GM11168 (cell line): Measurements from ENCODE around the gene TCTA.

Source experiments
- in situ Hi-C: fragments of 300-500 bp; cut with MboI; formaldehyde crosslinking; loops from one replicate; pipeline ENCODE4 v1.12.0; 2022; ENCODE audit warnings: low sequenced_read_pairs; ENCODE audit not compliant: unreplicated experiment

TCTA gene

DNA sequence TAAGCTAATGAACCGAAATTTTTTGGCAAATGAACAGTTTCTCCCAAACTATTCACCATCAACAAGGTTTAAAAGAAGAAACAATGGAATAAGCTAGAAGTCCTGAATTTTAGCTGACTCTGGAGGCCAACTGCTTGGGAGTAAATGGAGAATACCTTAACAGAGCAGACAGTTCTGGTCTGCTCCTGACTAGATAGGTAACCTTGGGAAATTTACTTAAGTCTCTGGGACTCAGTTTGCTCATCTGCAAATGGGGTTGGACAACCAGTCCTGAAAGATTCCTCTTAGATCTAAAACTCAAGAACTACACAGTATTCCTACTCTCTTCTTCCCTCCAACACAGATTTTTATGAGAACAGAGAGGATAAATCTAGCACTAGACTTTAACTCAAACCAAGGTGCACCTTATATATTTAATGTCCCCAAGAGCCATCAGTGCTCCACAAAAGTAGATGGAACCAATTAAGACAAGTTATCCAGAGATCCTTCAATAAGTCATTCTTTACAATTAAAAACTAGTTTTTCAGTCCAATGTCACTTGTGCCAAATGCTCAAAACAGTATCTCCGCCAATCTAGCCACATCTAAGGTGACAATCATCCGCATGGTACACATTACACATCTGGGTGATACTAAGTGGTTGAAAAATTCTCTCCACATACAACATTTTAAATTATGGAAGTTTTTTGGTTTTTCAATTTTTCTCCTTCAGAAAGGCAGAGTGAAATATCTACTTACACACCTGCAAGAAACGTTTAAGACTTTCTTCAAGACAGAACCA, 2.0 kb upstream of the TCTA start:
- in situ Hi-C loops, result no loop called here

DNA sequence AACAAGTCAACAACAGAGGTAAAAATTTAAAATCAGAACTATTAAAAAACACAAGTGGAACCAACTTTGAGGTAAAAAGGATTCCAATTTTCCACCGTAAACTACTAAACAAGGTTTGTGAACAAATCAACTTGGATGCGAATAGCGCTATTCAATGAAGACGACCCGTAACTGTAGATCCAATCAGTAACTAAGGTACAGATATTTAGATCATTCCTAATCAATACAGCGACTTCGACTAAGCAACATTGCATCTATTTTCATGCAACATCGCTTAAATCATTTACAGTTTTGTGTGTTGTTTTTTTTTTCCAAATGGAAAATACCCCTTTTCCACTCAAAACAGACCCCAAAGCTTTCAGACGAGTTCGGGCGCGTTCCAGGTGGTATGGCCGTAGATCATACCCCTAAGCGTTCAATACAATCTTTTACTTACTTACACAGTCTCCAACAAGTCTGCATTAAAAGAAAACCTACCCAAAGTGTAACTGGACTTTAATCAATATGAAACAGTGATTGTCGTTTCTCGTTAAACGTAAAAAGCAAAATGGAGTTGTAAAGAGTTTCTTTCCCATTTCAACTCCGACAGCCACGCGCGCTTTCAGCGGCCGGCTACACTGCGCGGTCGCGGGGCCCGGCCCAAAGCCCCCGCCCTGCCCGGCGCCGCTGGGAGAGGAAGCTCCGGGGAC, 1.2 kb upstream of the TCTA start:
- in situ Hi-C loops, result no loop called here

DNA sequence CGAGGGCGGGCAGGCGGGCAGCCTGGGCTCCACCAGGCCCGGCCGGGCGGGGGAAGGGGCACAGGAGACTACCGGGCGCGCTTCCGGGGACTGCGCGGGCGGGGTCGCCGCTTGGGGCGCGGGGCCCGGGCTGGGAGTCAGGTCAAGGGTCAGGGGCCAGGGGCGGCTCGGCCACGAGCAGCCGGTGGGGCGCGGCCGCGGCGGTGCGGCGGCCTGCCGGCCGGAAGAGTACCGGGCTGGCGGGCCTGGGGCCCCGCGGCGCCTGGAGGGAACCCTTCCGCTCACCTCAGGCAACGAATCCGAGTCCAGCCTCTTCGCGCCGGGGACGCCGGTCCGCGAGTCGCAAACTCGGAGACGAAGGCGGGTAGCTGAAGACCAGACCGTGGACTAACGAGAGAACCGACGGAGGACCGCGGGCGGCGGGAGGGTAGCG, 672 bp upstream of the TCTA start:
- in situ Hi-C loops, result no loop called here

DNA sequence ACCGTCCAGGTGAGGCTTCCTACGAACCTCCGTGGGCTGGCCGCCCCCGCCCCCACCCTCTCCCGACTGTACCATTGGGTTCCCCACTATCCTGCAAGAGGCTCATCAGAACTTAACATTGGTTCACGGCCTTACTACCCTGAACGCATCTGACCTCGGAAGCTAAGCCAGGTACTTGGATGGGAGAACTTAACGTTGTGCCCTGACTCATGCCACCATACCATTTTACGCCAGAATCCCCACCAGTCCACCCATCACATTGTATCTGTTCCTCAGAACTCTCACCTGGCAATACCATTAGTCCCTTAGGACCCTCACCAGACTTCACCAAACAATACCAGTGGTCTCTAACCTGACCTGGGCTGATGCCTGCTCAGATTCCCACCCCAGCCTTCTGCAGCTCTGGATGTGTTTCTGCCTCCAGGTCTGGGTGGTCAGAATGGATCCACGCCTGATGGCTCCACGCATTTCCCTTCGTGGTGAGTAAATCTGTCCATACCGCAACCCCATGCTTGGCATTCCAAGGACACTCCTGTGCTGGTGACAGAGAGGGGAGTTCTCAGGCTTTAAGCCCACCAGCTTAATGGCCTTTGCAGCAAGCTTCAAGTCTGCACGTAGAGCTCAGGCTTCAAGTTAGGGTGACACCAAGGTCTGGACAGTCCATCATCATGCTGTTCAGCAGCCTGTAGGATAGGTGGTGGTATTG, 562 bp downstream of the TCTA start:
- in situ Hi-C loops, result no loop called here

DNA sequence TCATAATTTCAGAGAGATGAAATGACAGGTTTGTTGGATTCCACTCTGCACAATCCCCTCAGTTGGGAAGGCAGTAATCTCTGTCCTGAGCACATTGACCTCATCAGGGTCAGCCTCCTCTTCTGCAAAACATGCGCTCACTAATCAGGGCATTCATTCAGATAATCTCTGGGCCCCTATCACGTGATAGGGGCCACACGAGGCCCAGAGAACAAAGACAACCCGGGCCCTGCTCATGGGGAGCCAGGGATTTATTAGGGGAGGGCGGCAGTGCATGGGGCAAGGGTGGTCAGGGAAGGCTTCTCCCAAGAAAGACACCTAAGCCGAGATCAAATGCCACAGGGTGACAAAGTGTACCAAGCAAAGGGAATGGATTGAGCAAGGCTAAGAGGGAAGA, 1.1 kb downstream of the TCTA start:
- in situ Hi-C loops, result no loop called here

DNA sequence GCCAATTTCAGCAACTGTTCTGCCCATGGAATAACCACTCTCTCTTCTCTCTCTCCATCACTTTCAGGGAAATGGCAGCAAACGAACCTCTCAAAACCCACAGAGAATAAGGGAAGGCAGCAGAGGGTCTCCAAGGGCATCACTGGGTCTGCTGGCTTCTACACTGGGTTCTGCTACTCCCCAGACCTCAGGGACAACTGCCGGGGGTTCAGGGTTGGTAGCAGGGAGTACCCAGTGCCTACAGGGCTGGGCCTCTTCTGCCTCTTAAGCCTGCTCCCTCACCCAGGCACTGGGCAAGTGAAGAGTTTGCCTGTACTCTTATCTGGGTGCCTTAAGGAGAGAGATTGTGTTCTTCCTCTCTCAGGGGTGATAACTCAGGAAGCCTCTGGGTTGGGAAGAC, 2.5 kb downstream of the TCTA start:
- in situ Hi-C loops, result no loop called here

DNA sequence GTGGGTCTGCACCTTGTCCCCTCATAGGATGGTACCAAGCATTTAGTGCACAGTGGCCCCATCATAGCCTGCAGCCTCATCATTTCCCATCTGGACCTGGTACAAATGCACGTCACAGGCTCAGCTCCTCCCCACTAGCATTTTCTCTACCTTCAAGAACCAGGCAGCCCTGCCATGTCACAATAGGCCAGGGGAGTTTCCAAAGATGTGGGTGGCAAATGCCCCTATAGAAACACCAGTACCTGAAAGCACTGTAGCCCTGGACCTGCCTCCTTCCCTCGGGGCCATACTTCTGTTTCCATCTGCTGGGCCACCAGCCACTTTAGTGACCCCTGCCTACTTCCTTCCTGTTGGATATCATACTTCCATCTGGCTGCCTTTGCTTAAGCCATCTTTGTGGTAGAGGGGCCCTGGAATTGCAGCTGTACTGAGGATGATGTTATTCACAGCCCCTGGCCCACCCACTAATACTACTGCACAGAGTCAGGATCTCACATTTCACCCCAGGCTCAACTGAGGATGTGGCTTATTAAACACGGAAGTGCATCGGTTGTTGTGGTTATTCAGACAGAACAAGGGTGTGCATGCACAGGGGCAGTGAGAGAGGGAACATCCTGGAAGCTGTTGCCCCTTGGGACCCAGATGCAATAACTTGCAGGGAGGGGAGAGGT, 3.8 kb downstream of the TCTA start:
- in situ Hi-C loops, result no loop called here

DNA sequence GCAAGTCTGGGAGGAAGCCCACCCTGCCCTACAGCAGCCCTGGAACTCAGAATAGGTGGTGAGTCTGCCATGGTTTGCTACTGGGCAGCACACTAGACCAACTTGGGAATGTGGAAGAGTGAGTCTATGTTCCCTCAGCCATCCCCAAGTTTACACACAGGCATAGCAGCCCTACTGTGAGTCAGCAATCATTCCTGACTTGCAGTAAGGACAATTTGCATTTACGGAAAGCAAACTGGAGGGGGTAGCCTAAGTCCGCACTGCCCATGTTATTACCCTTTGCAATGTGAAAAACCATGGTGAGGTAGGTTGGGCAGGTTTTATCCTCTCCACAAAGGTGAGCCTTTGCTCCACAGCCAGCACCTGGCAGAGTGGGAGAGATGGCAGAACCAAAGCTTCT, 4.6 kb downstream of the TCTA start:
- in situ Hi-C loops, result no loop called here

DNA sequence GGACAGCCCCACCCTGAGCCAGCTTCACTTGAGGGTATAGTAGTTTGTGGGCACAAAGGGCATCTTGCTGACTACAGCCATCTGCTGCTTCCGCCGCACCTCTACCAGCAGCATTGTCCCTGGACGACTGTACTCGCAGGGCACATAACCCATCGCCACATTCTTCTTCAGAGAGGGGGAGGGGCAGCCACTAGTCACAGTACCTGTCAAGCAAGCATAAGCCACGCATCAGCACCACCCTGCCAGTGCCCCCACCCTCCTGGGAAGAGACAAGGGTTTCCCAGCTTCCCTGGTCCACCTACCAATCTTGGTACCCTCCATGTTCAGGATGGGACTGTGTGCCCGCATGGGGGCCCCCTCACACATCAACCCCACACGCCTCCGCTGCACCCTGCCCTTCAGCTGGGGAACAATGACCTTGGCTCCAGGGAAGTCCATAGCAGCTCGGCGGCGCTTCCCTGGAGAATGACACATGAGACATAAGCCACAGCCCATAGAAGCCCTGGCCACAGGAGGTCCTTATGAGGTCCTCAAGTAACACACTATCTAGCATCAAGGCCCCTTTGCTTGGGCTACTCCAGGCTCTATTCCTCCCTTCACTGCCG, 5.4 kb downstream of the TCTA start:
- in situ Hi-C loops, result no loop called here

DNA sequence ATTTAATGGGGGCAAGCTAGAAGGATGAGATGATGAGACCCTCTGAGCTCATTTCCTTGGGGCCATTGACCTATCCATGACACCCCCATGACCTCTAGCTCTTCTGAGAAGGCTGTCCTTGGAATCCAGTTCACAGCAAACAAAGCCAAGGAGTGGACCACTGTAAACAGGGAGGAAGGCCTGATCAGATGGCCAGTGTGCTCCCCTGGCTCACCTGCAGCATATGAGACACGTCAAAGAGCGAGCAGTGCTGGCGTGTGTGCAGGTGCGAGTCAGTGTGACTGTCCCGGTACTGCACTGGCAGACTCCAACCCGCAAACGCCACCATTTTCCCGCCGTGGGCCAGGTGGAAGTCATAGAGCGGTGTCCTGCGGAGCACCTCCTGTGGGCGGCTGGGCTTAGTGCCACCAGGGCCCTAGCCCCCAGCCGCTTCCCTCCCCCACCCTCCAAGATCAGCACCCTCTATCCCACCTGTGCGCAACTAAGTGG, 9.7 kb downstream of the TCTA start:
- in situ Hi-C loops, result no loop called here

DNA sequence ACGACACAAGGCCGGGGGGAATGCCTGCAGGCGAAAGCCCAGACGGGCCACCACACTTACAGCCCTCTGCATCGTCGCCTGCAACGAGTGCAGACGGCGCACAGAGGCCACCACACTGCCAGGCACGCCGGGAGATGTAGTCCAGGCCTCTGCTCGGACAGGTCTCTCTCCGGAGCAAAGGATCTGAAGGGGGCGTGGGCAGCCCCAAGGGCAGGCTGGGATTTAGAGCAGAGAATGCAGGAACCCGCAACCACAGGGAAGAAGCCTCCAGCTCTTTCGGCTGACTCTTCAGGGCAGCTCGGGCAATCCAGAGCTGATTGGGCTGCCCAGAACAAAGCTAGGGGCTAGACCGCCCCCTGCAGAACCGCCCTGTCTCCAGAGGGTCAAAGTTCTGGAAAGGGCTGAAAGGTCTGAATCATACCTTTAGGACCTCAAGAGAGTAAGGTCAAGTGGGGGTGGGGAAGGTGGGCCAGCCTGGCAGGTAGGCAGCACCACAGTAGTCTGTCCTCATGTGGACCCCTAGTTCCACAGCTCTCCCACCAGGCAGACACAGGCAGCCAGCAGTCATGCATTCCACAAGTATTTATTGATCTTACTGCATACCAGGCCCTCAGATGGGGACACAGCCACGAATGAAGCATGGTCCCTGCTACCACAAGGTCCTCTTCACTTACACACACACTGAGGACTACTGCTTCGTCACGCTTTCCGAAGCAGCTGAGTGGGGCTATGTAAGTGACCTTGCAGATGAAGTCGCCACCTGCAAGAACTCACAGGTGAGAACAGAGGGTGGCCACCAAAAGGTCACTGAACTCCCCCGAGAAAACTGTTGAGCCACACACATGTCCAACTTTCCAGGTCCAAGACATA, 10.4 kb downstream of the TCTA start, which contains the start of gene AMT:
Gene AMT, minus strand, starts transcription at position 95 of the 870 bp plus-strand sequence. Its CDS starts 23 bp downstream, at position 72.
- in situ Hi-C loops, result no loop called here

DNA sequence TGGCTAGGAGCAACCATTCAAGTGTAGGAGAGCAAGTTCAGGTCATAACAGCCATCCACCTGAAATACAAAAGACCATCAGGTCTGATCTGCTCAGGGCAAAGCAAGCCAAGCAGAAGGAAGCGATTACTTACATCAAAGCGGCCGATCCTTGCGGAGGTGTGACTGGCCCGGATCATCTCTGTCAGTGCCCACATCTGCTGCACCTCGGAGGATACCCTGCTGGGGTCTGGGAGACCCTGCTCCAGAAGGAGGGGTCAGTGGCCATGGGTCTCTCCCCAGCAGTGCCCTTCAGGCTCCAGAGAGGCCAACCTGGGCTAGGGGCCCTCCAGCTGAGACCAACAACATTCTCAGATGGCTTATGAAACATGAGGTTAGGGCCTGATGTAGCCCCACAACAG, 12.6 kb downstream of the TCTA start:
- in situ Hi-C loops, result loop anchor here (25.0 kb wide), 1 partner anchor 263 kb away; the partner anchor contains the start of genes CCDC71 and KLHDC8B

DNA sequence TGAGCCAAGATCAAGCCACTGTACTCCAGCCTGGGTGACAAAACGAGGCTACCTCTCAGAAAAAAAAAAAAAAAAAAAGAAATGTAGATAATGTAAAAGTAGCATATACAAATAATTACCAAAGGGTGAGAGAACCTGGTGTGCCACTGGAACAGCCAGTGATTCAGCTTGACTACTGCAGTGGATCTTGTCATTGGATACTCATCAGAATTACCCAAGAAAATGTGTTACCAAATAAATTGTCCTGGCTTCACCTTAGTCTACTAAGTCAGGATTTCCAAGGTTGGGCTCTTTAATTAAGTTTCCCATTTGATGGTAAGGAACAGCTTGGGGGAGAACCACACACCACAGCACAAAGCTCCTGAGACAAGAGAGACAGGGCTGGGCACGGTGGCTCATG, 15.4 kb downstream of the TCTA start:
- in situ Hi-C loops, result loop anchor here (25.0 kb wide), 1 partner anchor 265 kb away; the partner anchor contains the start of genes CCDC71 and KLHDC8B

DNA sequence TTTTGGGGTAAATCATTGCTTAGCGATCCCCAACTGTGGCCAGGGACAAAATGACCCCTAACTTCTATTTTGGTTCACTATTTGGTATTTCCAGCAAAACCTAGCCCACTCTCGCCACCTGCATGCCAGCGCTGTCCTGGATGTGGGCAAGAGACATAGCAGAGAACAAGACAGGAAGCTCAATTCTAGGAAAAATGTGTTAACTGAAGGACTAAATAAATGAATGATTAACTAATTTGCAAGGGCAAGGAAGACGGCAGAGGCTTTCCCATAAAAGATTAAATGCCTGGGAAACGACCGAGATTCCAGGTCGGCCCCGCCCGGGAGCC, 16.5 kb downstream of the TCTA start:
- in situ Hi-C loops, result loop anchor here (25.0 kb wide), 1 partner anchor 266 kb away; the partner anchor contains the start of genes CCDC71 and KLHDC8B

DNA sequence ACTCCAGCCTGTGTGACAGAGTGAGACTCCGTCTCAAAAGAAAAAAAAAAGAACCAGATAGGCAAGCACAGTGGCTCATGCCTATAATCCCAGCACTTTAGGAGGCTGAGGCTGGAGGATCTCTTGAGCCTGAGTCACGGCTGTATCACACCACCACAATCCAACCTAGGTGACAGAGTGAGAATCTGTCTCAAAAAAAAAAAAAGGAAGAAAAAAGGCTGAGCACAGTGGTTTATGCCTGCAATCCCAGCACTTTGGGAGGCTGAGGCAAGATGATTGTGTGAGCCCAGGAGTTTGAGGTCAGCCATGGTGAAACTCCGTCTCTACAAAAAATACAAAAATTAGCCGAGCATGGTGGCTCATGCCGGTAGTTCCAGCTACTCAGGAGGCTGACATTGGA, 22.5 kb downstream of the TCTA start:
- in situ Hi-C loops, result loop anchor here (25.0 kb wide), 1 partner anchor 272 kb away; the partner anchor contains the start of genes CCDC71 and KLHDC8B

DNA sequence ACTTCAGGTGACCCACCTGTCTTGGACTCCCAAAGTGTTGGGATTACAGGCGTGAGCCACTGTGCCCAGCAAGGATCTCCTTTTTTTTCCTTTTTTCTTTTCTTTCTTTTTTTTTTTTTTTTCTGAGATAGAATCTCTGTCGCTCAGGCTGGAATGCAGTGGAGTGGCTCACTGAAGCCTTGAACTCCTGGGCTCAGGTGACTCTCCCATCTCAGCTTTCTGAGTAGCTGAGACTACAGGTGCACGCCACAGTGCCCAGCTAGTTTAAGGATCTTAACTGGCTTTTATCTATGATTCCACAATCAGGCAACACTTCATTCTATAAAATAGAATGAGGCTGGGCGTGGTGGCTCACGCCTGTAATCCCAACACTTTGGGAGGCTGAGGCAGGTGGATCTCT, 33.2 kb downstream of the TCTA start:
- in situ Hi-C loops, result loop anchor here (5.0 to 25.0 kb wide), 2 partner anchors 103 to 283 kb away; partner anchors contain the start of genes CCDC71, KLHDC8B and USP4

DNA sequence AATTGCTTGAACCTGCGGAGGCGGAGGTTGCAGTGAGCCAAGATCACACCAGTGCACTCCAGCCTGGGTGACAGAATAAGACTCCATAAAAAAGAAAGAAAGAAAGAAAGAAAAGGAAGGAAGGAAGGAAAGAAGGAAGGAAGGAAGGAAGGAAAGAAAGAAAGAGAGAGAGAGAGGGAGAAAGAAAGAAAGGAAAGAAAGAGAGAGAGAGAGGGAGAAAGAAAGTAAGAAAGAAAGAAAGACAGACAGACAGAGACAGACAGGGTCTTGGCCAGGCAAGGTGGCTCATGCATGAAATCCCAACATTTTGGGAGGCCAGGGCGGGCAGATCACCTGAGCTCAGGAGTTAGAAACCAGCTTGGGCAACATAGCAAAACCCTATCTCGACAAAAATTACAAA, 41.4 kb downstream of the TCTA start:
- in situ Hi-C loops, result loop anchor here (10.0 kb wide), 1 partner anchor 129 kb away; no protein-coding TSS in a partner anchor

DNA sequence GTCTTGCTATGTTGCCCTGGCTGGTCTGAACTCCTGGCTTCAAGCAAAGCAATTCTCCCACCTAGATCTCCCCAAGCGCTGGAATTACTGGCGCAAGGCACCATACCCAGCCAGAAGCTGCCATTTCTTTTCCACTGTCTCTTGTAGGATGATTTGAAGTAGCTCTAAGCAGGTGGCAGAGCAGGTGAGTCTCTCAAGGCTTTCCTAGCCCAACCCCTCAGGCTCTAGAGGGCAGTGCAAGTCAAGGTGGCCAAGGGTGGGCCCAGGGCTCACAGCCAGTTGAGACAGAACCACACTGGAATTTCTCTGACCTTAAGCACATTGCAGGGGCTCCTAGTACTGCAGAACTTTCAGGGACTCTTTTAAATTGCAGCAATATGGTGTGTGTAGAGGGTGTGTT, 42.2 kb downstream of the TCTA start:
- in situ Hi-C loops, result loop anchor here (10.0 kb wide), 1 partner anchor 130 kb away; no protein-coding TSS in a partner anchor
